Body of pancreas (tissue), 4 donors: ENCODE measurements around the gene CD44.

ENCODE experiments used
- POLR2A ChIP-seq, 3 donors: fragments of 450-650 bp; IDR thresholded peaks; one replicate each; pipeline ENCODE4 v1.6.1; 2016; ENCODE audit warnings: antibody characterized with exemption in 3 of 3, mild to moderate bottlenecking in 2 of 3
- TF ChIP-seq, protein P1 (sequence below), 7 experiments: fragments of 450-650 bp in 4 of 7; fragments of 200-600 bp in 3 of 7; sonication (generic) in 3 of 7; IDR thresholded peaks; one replicate each; pipeline ENCODE4 v1.5.1; 2016 to 2019; ENCODE audit warnings: antibody characterized with exemption in 7 of 7

DNA sequence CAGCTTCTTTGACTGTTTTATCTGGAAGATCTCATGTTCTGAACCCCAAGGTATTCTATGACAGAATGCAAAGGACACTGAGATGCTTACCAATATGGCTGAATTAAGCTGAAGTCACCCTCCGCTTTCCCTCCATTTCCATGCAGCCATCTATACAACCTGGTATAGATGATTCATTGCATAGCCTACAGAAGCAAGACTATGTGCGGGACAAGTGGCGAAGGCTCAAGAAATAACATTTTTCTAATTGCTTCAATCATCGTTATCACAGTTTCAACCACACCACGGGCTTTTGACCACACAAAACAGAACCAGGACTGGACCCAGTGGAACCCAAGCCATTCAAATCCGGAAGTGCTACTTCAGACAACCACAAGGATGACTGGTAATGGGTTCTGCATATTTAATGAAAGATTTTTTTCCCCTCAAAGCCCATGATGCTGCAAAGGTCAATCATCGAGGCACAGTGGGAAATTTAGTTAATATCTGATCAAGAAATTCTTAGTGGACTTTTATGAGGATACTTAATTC is 61.9 kb downstream of the CD44 start:
- TF ChIP-seq, protein P1, sequence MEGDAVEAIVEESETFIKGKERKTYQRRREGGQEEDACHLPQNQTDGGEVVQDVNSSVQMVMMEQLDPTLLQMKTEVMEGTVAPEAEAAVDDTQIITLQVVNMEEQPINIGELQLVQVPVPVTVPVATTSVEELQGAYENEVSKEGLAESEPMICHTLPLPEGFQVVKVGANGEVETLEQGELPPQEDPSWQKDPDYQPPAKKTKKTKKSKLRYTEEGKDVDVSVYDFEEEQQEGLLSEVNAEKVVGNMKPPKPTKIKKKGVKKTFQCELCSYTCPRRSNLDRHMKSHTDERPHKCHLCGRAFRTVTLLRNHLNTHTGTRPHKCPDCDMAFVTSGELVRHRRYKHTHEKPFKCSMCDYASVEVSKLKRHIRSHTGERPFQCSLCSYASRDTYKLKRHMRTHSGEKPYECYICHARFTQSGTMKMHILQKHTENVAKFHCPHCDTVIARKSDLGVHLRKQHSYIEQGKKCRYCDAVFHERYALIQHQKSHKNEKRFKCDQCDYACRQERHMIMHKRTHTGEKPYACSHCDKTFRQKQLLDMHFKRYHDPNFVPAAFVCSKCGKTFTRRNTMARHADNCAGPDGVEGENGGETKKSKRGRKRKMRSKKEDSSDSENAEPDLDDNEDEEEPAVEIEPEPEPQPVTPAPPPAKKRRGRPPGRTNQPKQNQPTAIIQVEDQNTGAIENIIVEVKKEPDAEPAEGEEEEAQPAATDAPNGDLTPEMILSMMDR (IDR thresholded peaks at IDR 0.05) = no peak
- TF ChIP-seq POLR2A (IDR thresholded peaks at IDR 0.05) = no peak
